ENCODE measurements around the gene POLL.

The POLL gene

GRCh38 chr10:101560298-101561067 lies 27.6 kb downstream of the POLL start:
- no peak for DNase-seq (ENCODE audit: low read depth)

GRCh38 chr10:101559596-101560297 lies 28.3 kb downstream of the POLL start:
- DNase-seq (ENCODE audit: low read depth): no peak

GRCh38 chr10:101558671-101559595 lies 29.1 kb downstream of the POLL start:
- DNase-seq (ENCODE audit: low read depth): no peak

- DNase-seq (ENCODE audit: low read depth): no peak
These were observed 29.9 kb downstream of the POLL start for GRCh38 chr10:101558204-101558603.

- DNase-seq (ENCODE audit: low read depth): no peak
These were observed 30.5 kb downstream of the POLL start for GRCh38 chr10:101557541-101557940.

- DNase-seq (ENCODE audit: low read depth): no peak
These were observed 35.6 kb downstream of the POLL start for GRCh38 chr10:101552442-101552841.

GRCh38 chr10:101550965-101551364 lies 37.1 kb downstream of the POLL start:
- no peak for DNase-seq (ENCODE audit: low read depth)

- DNase-seq (ENCODE audit: low read depth): no peak
These were observed 42.2 kb downstream of the POLL start for GRCh38 chr10:101545898-101546297.

- DNase-seq (ENCODE audit: low read depth): no peak
These were observed 49.6 kb downstream of the POLL start for GRCh38 chr10:101538446-101538845.

GRCh38 chr10:101536800-101537199 lies 51.3 kb downstream of the POLL start:
- DNase-seq (ENCODE audit: low read depth): peak; percentile 10

GRCh38 chr10:101535949-101536348 lies 52.1 kb downstream of the POLL start:
- DNase-seq (ENCODE audit: low read depth): no peak

- no peak for DNase-seq (ENCODE audit: low read depth)
These were observed 58.1 kb downstream of the POLL start for GRCh38 chr10:101529725-101530553.

GRCh38 chr10:101529207-101529606 lies 58.9 kb downstream of the POLL start:
- DNase-seq (ENCODE audit: low read depth): no peak

Measured in stromal cell of bone marrow (primary cell).